ENCODE data around the gene CYFIP1. TPM values are rescaled to one million over a fixed set of nuclear protein-coding genes. Genes with fewer than 3 reads are reported as not detected.
"Not testable (repeated sequence)": the region's sequence is repeated elsewhere in the genome, so short reads cannot be mapped to it uniquely, and the experiment has no call there.

Gene CYFIP1
- total RNA-seq, 3 donors from 2014 or later = 139 to 210 (median 143) TPM

DNA sequence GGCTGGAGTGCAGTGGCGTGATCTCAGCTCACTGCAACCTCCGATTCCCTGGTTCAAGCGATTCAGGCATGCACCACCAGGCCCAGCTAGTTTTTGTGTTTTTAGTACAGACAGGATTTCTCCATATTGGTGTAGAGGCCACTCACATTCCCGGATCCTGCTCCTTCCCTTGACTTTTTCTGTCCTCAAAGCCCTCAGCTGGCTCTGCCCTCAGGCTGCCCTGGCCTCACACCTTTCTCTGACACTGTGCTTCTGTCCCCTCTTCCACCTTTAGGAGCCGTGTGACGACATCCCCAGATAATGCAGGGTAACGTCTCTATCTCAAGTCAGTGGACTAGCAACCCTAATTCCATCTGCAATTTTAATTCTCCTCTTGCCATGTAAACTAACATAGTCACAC is 8.6 kb upstream of the CYFIP1 start:
- TF ChIP-seq, protein P1, sequence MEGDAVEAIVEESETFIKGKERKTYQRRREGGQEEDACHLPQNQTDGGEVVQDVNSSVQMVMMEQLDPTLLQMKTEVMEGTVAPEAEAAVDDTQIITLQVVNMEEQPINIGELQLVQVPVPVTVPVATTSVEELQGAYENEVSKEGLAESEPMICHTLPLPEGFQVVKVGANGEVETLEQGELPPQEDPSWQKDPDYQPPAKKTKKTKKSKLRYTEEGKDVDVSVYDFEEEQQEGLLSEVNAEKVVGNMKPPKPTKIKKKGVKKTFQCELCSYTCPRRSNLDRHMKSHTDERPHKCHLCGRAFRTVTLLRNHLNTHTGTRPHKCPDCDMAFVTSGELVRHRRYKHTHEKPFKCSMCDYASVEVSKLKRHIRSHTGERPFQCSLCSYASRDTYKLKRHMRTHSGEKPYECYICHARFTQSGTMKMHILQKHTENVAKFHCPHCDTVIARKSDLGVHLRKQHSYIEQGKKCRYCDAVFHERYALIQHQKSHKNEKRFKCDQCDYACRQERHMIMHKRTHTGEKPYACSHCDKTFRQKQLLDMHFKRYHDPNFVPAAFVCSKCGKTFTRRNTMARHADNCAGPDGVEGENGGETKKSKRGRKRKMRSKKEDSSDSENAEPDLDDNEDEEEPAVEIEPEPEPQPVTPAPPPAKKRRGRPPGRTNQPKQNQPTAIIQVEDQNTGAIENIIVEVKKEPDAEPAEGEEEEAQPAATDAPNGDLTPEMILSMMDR (IDR thresholded peaks at IDR 0.05) = no peak
- ATAC-seq (no peak), DNase-seq (no peak)
- intact Hi-C loops (cut with DNase I, micrococcal nuclease) = no loop called here
- Histone ChIP-seq H3K36me3 (ENCODE audit: low read depth) (no peaks in the 10 kb centered on the region), H3K4me1 (ENCODE audit: low read depth) (no peaks in the 10 kb centered on the region), H3K4me3 (no peak overlapping the region), H3K9me3 (no peaks in the 10 kb centered on the region)

DNA sequence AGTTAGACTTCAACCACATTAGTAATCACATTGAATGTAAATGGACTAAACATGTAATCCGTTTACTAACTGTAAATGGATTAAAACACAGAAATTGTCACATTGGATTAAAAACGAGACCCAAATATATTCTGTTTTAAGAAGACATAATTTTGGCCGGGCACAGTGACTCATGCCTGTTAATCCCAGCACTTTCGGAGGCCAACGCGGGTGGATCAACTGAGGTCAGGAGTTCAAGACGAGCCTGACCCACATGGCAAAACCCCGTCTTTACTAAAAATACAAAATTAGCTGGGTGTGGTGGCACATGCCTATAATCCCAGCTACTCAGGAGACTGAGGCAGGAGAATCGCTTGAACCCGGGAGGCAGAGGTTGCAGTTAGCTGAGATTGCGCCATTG is 1.8 kb upstream of the CYFIP1 start:
- DNase-seq; H3K9me3 ChIP-seq; H3K36me3 ChIP-seq (ENCODE audit: low read depth); H3K4me1 ChIP-seq (ENCODE audit: low read depth); H3K4me3 ChIP-seq; intact Hi-C loops (cut with DNase I, micrococcal nuclease); ATAC-seq: not testable (repeated sequence)

DNA sequence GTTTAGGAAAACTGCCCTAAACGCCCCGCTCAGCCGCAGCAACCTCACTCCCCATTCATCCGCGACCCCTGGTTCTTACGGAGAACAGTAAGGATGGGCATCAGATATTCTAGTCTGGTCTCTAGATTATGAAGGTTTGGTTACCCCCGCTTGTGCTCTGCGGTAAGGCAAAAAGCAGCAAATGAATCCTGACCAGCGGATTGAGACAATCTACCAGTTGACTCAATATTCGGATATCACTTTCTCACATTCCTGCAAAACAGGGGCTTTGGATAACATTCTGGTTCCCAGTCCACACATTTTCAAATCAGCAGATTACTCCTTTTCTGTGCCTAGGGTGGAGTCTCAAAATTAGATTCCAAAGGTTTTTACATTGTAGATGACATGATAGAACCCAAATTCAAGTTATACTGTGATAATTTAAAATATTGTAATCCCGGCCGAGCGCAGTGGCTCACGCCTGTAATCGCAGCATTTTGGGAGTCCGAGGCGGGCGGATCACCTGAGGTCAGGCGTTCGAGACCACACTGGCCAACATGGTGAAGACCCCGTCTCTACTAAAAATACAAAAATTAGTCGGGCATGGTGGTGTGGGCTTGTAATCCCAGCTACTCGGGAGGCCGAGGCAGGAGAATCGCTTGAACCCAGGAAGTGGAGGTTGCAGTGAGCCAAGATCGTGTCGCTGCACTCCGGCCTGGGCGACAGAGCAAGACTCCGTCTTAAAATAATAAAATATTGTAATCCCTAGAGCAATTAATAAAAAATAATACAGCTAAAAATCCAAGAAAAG is 1.1 kb upstream of the CYFIP1 start:
- peak overlapping the region; percentile 78 for H3K4me3 ChIP-seq
- no peak for DNase-seq
- H3K36me3 ChIP-seq (ENCODE audit: low read depth) = no peaks in the 10 kb centered on the region
- TF ChIP-seq, protein P1 (IDR thresholded peaks at IDR 0.05) = no peak
- ATAC-seq = no peak
- peaks cover 9% of the 10 kb centered on the region for H3K4me1 ChIP-seq (ENCODE audit: low read depth)
- no peaks in the 10 kb centered on the region for H3K9me3 ChIP-seq
- intact Hi-C loops (cut with DNase I, micrococcal nuclease) = no loop called here

DNA sequence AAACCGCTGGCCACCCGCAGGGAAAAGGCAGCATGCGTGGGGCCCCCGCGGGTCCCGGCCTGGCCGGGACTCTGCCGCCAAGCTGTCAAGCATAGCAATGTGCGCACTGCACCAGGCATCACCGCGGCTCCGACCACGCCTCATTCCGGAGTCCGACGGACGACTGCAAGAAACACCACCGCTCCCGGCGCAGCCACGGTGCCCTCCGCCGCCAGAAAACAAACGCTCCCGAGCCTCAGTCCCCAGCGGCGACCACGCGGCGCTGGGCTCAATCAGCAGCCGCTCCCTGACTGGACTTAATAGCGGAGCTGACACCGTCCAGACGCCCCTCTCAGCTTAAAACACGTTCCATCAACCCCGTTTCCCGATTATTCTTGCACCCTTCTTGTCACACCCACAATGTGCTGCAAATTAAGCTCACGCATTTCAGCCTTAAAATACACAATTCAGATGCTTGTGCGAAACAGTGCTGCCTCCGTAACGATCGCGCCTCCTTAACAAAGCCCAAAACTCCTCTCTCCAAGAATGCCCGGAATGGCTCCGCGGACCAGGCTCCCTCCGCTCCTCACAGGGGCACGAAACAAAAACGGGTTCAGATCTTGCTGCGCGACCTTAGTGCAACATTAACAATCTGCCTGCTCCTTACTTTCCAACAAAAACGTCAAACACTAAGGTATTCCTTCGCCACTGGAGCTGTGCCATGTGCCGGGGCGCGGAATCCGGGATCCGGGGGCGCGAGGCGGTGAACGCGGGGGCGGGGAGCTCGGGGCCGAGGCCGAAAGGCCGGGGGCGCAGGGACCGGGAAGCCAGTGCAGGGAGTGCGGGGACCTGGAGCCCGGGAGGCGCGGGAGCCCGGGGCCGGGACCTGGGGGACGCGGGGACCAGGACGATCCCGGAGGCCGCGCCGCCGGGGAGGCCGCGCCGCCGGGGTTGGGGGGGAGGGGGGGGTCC is 655 bp downstream of the CYFIP1 start:
- peak; percentile 72 for ATAC-seq
- Histone ChIP-seq H3K9me3 (no peaks in the 10 kb centered on the region), H3K4me3 (peak overlapping the region; percentile 78), H3K36me3 (ENCODE audit: low read depth) (no peaks in the 10 kb centered on the region), H3K4me1 (ENCODE audit: low read depth) (peaks cover 9% of the 10 kb centered on the region)
- TF ChIP-seq, protein P1 (IDR thresholded peaks at IDR 0.05) = no peak
- intact Hi-C loops (cut with DNase I, micrococcal nuclease) = no loop called here
- peak; percentile 76 to 81 (median 78) for DNase-seq

DNA sequence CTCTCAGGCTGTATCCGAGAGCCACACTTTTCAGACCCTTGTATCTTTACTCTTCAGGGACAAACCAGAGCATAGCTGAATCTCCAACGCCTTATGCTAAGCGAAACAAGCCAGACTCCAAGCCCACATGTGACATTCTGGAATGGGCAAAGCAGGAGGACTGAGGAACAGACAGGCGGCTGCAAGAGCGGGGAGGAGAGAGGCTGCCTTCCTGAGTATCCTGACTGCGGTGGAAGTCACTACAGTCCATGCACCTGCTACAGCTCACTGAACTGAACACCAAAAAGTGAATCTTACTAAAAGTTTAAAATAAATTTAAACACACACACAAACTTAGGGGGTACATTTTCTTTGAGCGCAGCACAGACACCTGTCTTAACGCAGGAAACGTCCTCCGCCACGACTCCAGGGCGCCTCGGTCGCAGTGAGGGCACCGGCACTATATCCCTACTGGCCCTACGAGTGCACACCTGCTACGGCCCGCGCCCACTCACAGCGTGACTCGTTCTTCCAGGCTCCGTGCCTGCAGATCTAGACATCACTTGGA is 1.4 kb downstream of the CYFIP1 start:
- no peak for DNase-seq
- Histone ChIP-seq H3K36me3 (ENCODE audit: low read depth) (no peaks in the 10 kb centered on the region), H3K9me3 (no peaks in the 10 kb centered on the region), H3K4me1 (ENCODE audit: low read depth) (peaks cover 9% of the 10 kb centered on the region), H3K4me3 (peak overlapping the region; percentile 78)
- ATAC-seq = peak; percentile 30
- intact Hi-C loops (cut with DNase I, micrococcal nuclease) = no loop called here
- TF ChIP-seq, protein P1 (IDR thresholded peaks at IDR 0.05) = no peak

All from mucosa of descending colon (tissue), 3 donors.